K562 (cell line): ENCODE results near the gene ATP8A1. TPM values are rescaled to one million over a fixed set of nuclear protein-coding genes. Genes with fewer than 3 reads are reported as not detected.

Experiments used
- BHLHE40 ChIP-seq: IDR thresholded peaks from 2 replicates; pipeline ENCODE4 v1.6.1; 2011; ENCODE audit warnings: low read length, improper control_type of control experiment
- CBFB ChIP-seq: sonication (generic); formaldehyde crosslinking; IDR thresholded peaks from 2 replicates; pipeline ENCODE4 v1.4.0; 2020; ENCODE audit warnings: mild to moderate bottlenecking, missing genetic modification reagents
- HDGF ChIP-seq: fragments of 450-650 bp; IDR thresholded peaks from 2 replicates; pipeline ENCODE4 v1.6.1; 2016
- KDM5B ChIP-seq: fragments of 200-600 bp; sonication (generic); IDR thresholded peaks from 2 replicates; pipeline ENCODE4 v1.6.1; 2012; ENCODE audit warnings: low read depth, mild to moderate bottlenecking, moderate library complexity, low read length, control low read depth, inconsistent platforms; ENCODE audit not compliant: insufficient replicate concordance
- NR2C2 ChIP-seq, 2 experiments: fragments of 200-800 bp in 1 of 2; sonication (Bioruptor generic) in 1 of 2; sonication (generic) in 1 of 2; formaldehyde crosslinking in 1 of 2; IDR thresholded peaks; 2 replicates each; pipeline versions ENCODE4 v1.6.1 to v1.8.0; 2016 to 2022; ENCODE audit warnings: mild to moderate bottlenecking in 1 of 2, missing compliant biosample characterization in 1 of 2, missing genetic modification characterization in 1 of 2, missing genetic modification reagents in 1 of 2
- POLR2AphosphoS5 ChIP-seq: IDR thresholded peaks from 2 replicates; pipeline ENCODE4 v1.6.1; 2011; ENCODE audit warnings: mild to moderate bottlenecking, low read depth, low read length, moderate library complexity; ENCODE audit not compliant: control insufficient read depth, insufficient read depth
- RFX1 ChIP-seq: fragments of 450-650 bp; IDR thresholded peaks from 2 replicates; pipeline ENCODE4 v1.6.1; 2016; ENCODE audit warnings: mild to moderate bottlenecking, moderate library complexity
- YY1 ChIP-seq, 3 experiments: IDR thresholded peaks; 2 replicates each; pipeline ENCODE4 v1.6.1; 2011; ENCODE audit warnings: low read length in 2 of 3, mild to moderate bottlenecking in 2 of 3, moderate library complexity in 2 of 3, borderline replicate concordance in 1 of 3, control low read depth in 1 of 3, low read depth in 1 of 3; ENCODE audit not compliant: insufficient read depth in 3 of 3, insufficient replicate concordance in 2 of 3, control insufficient read depth in 1 of 3, insufficient read length in 1 of 3; ENCODE audit errors: extremely low read depth in 1 of 3
- ZFP36 ChIP-seq: fragments of 150-350 bp; IDR thresholded peaks from 2 replicates; pipeline ENCODE4 v1.6.1; 2018; ENCODE audit warnings: low read length, low read depth; ENCODE audit not compliant: partially characterized antibody
- ZNF140 ChIP-seq: fragments of 250-450 bp; sonication (Bioruptor Pico); IDR thresholded peaks from 2 replicates; pipeline ENCODE4 v1.8.0; 2021; ENCODE audit warnings: moderate library complexity, mild to moderate bottlenecking, inconsistent platforms
- ZNF668 ChIP-seq: fragments of 250-450 bp; sonication (Bioruptor Pico); IDR thresholded peaks from 2 replicates; pipeline ENCODE4 v1.8.0; 2022; ENCODE audit warnings: mild to moderate bottlenecking, inconsistent platforms
- polyA plus RNA-seq, 8 experiments: library from polyadenylated mRNA; depleted of rRNA in 4 of 8; stranded (reverse) in 5 of 8; unstranded in 3 of 8; fragments of >200 nt; fragmentation: Nextera tagmentation in 2 of 8; fragmentation: Illumina TruSeq in 1 of 8; extraction: Ambion mirVana in 2 of 8; extraction: Trizol in 1 of 8; gene quantifications; 2 replicates each; pipeline versions ENCODE4 v1.2.1 to v1.2.3, GENCODE V29; 2011 to 2014; ENCODE audit warnings: inconsistent platforms in 1 of 8, missing spikeins in 1 of 8
- total RNA-seq, 7 experiments: library from RNA; depleted of rRNA in 6 of 7; stranded (reverse); fragments of >200 nt in 6 of 7; fragmentation: Illumina TruSeq in 2 of 7; extraction: Trizol in 2 of 7; gene quantifications; 2 replicates each; pipeline versions ENCODE4 v1.2.1 to v1.2.3, GENCODE V29; 2011 to 2021; ENCODE audit warnings: low replicate concordance in 1 of 7
- TF ChIP-seq, protein P1 (sequence below): IDR thresholded peaks from 2 replicates; pipeline ENCODE4 v1.6.1; 2014; ENCODE audit warnings: antibody characterized with exemption
- TF ChIP-seq, protein P2 (sequence below), 3 experiments: fragments of 200-800 bp in 1 of 3; fragments of 250-450 bp in 1 of 3; fragments of 450-650 bp in 1 of 3; sonication (Bioruptor Pico) in 1 of 3; sonication (Bioruptor generic) in 1 of 3; formaldehyde crosslinking in 1 of 3; IDR thresholded peaks; 2 replicates each; pipeline versions ENCODE4 v1.6.1 to v1.8.0; 2016 to 2022; ENCODE audit warnings: mild to moderate bottlenecking in 2 of 3, missing genetic modification characterization in 2 of 3, missing compliant biosample characterization in 1 of 3, moderate library complexity in 1 of 3
- TF ChIP-seq, protein P3 (sequence below): IDR thresholded peaks from 2 replicates; pipeline ENCODE4 v1.6.1; 2011; ENCODE audit not compliant: insufficient read length; ENCODE audit errors: extremely low read depth
- TF ChIP-seq, protein P4 (sequence below): fragments of 450-650 bp; IDR thresholded peaks from 2 replicates; pipeline ENCODE4 v1.6.1; 2017; ENCODE audit warnings: antibody characterized with exemption

Gene ATP8A1
- total and polyA plus RNA-seq, 9 of the 15 experiments (the other 6 are each of a cell fraction or from before 2014, with no cell fraction given): 0.05 to 0.29 (median 0.07) TPM; not detected in 2

DNA sequence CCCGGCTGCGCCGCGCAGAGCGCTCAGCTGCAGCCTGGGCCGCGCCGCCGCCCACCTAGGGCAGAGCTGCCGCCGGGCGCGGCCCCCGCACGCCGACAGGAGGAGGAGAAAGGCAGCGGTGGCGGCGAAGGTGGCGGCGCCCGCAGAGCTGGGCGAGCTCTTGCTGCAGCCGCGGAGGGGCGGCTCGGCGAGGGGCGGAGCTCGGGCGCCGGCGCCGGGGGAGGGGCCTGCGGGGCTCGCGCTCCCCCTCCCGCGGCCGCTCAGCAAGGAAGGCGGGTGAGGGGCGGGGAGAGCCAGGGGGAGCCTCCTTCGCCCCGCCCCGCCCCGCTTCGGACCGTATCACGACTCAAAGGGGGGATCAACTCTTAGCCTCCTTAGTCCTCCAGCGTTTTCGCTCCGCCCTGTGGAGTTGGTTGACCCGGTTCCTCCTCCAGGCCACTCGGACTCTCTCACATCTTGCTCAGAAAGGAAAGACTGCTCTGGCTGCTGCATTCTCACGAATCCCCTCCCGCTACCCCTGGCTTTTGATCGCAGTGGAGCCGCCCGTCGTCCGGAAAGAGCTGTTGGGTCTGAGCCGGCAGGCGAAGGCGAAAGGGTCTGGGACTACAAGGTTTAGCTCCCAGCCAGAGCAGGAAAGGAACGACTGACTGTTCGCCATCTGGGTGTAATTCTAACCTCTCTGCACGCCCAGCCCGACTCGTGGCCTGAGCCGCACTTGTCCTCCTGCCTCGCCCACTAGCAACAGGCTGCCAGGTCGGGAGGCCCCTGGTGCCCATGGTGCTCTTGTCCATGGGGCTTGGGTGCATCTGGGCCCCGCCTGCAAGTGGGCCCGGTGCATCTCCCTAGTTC is at the start of gene ATP8A1 (continued):
- TF ChIP-seq, protein P1, sequence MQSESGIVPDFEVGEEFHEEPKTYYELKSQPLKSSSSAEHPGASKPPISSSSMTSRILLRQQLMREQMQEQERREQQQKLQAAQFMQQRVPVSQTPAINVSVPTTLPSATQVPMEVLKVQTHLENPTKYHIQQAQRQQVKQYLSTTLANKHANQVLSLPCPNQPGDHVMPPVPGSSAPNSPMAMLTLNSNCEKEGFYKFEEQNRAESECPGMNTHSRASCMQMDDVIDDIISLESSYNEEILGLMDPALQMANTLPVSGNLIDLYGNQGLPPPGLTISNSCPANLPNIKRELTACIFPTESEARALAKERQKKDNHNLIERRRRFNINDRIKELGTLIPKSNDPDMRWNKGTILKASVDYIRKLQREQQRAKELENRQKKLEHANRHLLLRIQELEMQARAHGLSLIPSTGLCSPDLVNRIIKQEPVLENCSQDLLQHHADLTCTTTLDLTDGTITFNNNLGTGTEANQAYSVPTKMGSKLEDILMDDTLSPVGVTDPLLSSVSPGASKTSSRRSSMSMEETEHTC: no peak
- no peak for TF ChIP-seq RFX1
- TF ChIP-seq YY1 (IDR thresholded peaks at IDR 0.05; ENCODE audit: borderline replicate concordance in 1 of 3, control insufficient read depth in 1 of 3, extremely low read depth in 1 of 3, insufficient read depth in 3 of 3, insufficient read length in 1 of 3, insufficient replicate concordance in 2 of 3, low read depth in 1 of 3, low read length in 2 of 3): no peak
- TF ChIP-seq BHLHE40: peak; percentile 92
- TF ChIP-seq, protein P2, sequence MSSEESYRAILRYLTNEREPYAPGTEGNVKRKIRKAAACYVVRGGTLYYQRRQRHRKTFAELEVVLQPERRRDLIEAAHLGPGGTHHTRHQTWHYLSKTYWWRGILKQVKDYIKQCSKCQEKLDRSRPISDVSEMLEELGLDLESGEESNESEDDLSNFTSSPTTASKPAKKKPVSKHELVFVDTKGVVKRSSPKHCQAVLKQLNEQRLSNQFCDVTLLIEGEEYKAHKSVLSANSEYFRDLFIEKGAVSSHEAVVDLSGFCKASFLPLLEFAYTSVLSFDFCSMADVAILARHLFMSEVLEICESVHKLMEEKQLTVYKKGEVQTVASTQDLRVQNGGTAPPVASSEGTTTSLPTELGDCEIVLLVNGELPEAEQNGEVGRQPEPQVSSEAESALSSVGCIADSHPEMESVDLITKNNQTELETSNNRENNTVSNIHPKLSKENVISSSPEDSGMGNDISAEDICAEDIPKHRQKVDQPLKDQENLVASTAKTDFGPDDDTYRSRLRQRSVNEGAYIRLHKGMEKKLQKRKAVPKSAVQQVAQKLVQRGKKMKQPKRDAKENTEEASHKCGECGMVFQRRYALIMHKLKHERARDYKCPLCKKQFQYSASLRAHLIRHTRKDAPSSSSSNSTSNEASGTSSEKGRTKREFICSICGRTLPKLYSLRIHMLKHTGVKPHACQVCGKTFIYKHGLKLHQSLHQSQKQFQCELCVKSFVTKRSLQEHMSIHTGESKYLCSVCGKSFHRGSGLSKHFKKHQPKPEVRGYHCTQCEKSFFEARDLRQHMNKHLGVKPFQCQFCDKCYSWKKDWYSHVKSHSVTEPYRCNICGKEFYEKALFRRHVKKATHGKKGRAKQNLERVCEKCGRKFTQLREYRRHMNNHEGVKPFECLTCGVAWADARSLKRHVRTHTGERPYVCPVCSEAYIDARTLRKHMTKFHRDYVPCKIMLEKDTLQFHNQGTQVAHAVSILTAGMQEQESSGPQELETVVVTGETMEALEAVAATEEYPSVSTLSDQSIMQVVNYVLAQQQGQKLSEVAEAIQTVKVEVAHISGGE (CRISPR knock-in tag; IDR thresholded peaks at IDR 0.05): no peak
- TF ChIP-seq ZNF668 (CRISPR knock-in tag): no peak
- TF ChIP-seq POLR2AphosphoS5: no peak
- TF ChIP-seq CBFB (CRISPR knock-in tag): no peak
- TF ChIP-seq, protein P3, sequence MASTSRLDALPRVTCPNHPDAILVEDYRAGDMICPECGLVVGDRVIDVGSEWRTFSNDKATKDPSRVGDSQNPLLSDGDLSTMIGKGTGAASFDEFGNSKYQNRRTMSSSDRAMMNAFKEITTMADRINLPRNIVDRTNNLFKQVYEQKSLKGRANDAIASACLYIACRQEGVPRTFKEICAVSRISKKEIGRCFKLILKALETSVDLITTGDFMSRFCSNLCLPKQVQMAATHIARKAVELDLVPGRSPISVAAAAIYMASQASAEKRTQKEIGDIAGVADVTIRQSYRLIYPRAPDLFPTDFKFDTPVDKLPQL: no peak
- TF ChIP-seq NR2C2 (CRISPR knock-in tag; IDR thresholded peaks at IDR 0.05): no peak
- no peak for TF ChIP-seq NR2C2 (tag; IDR thresholded peaks at IDR 0.05)
- TF ChIP-seq ZNF140 (CRISPR knock-in tag): no peak
- TF ChIP-seq HDGF: no peak
- TF ChIP-seq, protein P4, sequence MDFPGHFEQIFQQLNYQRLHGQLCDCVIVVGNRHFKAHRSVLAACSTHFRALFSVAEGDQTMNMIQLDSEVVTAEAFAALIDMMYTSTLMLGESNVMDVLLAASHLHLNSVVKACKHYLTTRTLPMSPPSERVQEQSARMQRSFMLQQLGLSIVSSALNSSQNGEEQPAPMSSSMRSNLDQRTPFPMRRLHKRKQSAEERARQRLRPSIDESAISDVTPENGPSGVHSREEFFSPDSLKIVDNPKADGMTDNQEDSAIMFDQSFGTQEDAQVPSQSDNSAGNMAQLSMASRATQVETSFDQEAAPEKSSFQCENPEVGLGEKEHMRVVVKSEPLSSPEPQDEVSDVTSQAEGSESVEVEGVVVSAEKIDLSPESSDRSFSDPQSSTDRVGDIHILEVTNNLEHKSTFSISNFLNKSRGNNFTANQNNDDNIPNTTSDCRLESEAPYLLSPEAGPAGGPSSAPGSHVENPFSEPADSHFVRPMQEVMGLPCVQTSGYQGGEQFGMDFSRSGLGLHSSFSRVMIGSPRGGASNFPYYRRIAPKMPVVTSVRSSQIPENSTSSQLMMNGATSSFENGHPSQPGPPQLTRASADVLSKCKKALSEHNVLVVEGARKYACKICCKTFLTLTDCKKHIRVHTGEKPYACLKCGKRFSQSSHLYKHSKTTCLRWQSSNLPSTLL: no peak
- no peak for TF ChIP-seq ZFP36
- TF ChIP-seq KDM5B: peak; percentile 1
